Right lobe of liver (tissue), 6 donors: Measurements from ENCODE around the gene APOH. TPM values are rescaled to one million over a fixed set of nuclear protein-coding genes. Genes with fewer than 3 reads are reported as not detected.

Experiments used
- ATAC-seq, 4 donors: fragments of 200-7000 bp; cut with Tn5 transposase; one replicate each; pipeline ENCODE4 v1.9.1; 2020; ENCODE audit warnings: mild to moderate bottlenecking in 4 of 4, moderate library complexity in 4 of 4
- DNase-seq, 3 donors: peaks; one replicate each; pipeline ENCODE4 v3.0.0-alpha.2; 2020
- H3K27ac ChIP-seq, 3 donors: fragments of 200-600 bp; one replicate each; pipeline ENCODE4 v1.8.0; 2022
- H3K27me3 ChIP-seq, 2 donors: fragments of 200-600 bp; one replicate each; pipeline ENCODE4 v1.8.0; 2022
- H3K36me3 ChIP-seq, 4 donors: fragments of 200-600 bp; sonication (generic) in 1 of 4; one replicate each; pipeline versions ENCODE4 v1.5.1 to v1.8.0; 2017 to 2022; ENCODE audit warnings: control low read depth in 1 of 4
- H3K4me1 ChIP-seq, 4 donors: fragments of 200-600 bp; sonication (generic) in 1 of 4; one replicate each; pipeline versions ENCODE4 v1.5.1 to v1.8.0; 2017 to 2022; ENCODE audit warnings: control low read depth in 1 of 4
- H3K4me3 ChIP-seq, 3 donors: fragments of 200-600 bp; one replicate each; pipeline ENCODE4 v1.8.0; 2022
- H3K9me3 ChIP-seq, 4 donors: fragments of 200-600 bp; sonication (generic) in 1 of 4; one replicate each; pipeline versions ENCODE4 v1.5.1 to v1.8.0; 2017 to 2022; ENCODE audit warnings: control low read depth in 1 of 4
- POLR2A ChIP-seq: fragments of 450-650 bp; IDR thresholded peaks from one replicate; pipeline ENCODE4 v1.6.1; 2017; ENCODE audit warnings: antibody characterized with exemption, mild to moderate bottlenecking
- WGBS: methylation state at CpG from one replicate; pipeline ENCODE4 v1.1.6; 2018; ENCODE audit warnings: low coverage, low lambda C conversion rate; ENCODE audit not compliant: insufficient coverage; ENCODE audit errors: missing lambda C conversion rate; 5-methylcytosine and 5-hydroxymethylcytosine counted together
- intact Hi-C, 2 donors: fragments of 100-400 bp; cut with DNase I; formaldehyde crosslinking; loops; one replicate each; pipeline versions ENCODE4 v1.11.2 to v1.14.1; 2022
- total RNA-seq, 6 experiments: library from RNA; depleted of rRNA in 2 of 6; stranded (reverse); fragments of >200 nt in 2 of 6; fragmentation: NEBNext Ultra II Directional in 3 of 6; extraction: Animal tissue kit (Norgen Biotek cat#: 25700) in 3 of 6; gene quantifications; one replicate each; pipeline versions ENCODE4 v1.1.0 to v1.2.4, GENCODE V29; 2016 to 2023
- TF ChIP-seq, protein P1 (sequence below), 4 donors: fragments of 200-600 bp in 3 of 4; fragments of 450-650 bp in 1 of 4; IDR thresholded peaks; one replicate each; pipeline versions ENCODE4 v1.5.1 to v1.8.0; 2016 to 2022; ENCODE audit warnings: antibody characterized with exemption in 4 of 4, mild to moderate bottlenecking in 2 of 4
- donor health status: DM: no; HTN: yes; CAD: no.
- donor health status: DM: no; HTN: no; CAD: no.
- donor health status: DM: no; HTN: no; CAD: no.
- donor health status: DM: no; HTN: yes; CAD: no.
- donor health status: DM: no; HTN: yes; CAD: no.

Gene APOH
- total RNA-seq, 6 experiments from 2014 or later, result 3,186 to 7,027 (median 4,523) TPM

DNA sequence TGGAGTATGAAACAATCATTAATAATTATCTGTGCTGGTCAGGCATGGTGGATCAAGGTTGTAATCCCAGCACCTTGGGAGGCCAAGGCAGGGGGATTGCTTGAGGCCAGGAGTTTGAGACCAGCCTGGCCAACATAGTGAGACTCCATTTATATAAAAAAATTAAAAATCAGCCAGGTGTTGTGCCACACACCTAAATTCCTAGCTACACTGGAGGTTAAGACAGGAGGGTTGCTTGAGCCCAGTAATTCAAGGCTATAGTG, 44.3 kb upstream of the APOH start:
- intact Hi-C loops, result no loop called here
- DNase-seq (no peak), ATAC-seq (no peak)
- Histone ChIP-seq H3K4me1 (no peaks in the 10 kb centered on the region), H3K4me3 (no peak overlapping the region), H3K27me3 (no peaks in the 10 kb centered on the region), H3K9me3 (no peaks in the 10 kb centered on the region), H3K27ac (no peak overlapping the region), H3K36me3 (no peaks in the 10 kb centered on the region)
- TF ChIP-seq, protein P1, sequence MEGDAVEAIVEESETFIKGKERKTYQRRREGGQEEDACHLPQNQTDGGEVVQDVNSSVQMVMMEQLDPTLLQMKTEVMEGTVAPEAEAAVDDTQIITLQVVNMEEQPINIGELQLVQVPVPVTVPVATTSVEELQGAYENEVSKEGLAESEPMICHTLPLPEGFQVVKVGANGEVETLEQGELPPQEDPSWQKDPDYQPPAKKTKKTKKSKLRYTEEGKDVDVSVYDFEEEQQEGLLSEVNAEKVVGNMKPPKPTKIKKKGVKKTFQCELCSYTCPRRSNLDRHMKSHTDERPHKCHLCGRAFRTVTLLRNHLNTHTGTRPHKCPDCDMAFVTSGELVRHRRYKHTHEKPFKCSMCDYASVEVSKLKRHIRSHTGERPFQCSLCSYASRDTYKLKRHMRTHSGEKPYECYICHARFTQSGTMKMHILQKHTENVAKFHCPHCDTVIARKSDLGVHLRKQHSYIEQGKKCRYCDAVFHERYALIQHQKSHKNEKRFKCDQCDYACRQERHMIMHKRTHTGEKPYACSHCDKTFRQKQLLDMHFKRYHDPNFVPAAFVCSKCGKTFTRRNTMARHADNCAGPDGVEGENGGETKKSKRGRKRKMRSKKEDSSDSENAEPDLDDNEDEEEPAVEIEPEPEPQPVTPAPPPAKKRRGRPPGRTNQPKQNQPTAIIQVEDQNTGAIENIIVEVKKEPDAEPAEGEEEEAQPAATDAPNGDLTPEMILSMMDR (IDR thresholded peaks at IDR 0.05), result no peak
- no peak for TF ChIP-seq POLR2A

DNA sequence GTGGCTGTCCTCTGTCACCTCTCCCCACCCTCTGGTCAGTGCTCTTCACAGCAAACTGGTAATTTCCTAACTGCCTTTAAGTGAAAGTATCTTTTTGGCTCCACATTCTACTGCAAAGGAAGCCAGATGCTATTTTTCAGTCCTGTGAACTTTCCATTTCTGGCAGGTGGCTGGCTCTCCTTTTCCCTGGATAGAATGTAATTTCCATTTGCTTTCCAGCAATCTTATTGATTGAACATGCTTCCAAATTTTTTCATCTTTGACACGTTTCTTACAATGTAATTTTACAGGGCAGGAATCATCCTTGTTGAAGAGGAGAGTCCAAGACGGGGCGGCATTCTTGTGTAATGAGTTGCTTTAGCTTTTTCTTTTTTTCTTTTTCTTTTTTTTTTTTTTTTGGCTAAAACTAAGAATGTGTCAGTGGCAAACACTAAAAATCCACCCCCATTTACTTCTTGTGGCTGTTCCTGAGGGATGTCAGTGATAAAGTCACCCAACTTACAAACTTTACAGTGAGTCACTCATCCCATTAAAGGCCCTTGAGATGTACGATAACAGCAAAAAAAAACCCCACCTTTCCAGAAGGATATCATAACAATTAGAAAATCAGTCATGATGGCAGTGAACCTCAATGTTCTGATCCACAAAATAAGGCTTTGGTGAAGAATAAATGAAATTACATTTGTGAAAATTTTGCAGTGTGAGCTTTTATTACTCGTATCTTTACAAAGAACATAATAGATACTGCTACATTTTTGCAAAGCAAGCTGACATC, 43.8 kb upstream of the APOH start:
- ATAC-seq (peak in 1 of 4 donors; percentile 10), DNase-seq (no peak)
- Histone ChIP-seq H3K36me3 (no peaks in the 10 kb centered on the region), H3K4me1 (no peaks in the 10 kb centered on the region), H3K27ac (no peak overlapping the region), H3K4me3 (no peak overlapping the region), H3K27me3 (no peaks in the 10 kb centered on the region), H3K9me3 (no peaks in the 10 kb centered on the region)
- TF ChIP-seq, protein P1 (IDR thresholded peaks at IDR 0.05), result no peak
- no peak for TF ChIP-seq POLR2A
- WGBS, result 69% methylated on average over 5 of the region's 5 CpGs
- intact Hi-C loops, result no loop called here

DNA sequence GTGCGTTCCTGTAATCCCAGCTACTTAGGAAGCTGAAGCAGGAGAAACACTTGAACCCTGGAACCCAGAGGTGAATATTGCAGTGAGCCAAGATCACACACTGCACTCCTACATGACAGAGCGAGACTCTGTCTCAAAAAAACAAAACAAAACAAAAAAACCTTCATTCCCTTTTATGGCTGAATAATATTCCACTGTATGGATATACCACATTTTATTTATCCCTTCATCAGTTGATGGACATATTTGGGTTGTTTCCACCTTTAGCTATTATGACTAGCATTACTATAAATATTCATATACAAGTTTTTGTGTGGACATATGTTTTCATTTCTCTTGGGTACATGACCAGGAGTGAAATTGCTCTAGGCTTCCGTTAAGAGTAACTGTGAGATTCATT, 42.3 kb upstream of the APOH start:
- WGBS, result 93% methylated on average over 3 of the region's 3 CpGs
- no peak overlapping the region for H3K4me3 ChIP-seq
- no peak overlapping the region for H3K27ac ChIP-seq
- no peaks in the 10 kb centered on the region for H3K36me3 ChIP-seq
- ATAC-seq, result no peak
- H3K9me3 ChIP-seq, result no peaks in the 10 kb centered on the region
- intact Hi-C loops, result no loop called here
- H3K4me1 ChIP-seq, result no peaks in the 10 kb centered on the region
- no peaks in the 10 kb centered on the region for H3K27me3 ChIP-seq
- no peak for DNase-seq
- TF ChIP-seq, protein P1 (IDR thresholded peaks at IDR 0.05), result no peak
- no peak for TF ChIP-seq POLR2A

DNA sequence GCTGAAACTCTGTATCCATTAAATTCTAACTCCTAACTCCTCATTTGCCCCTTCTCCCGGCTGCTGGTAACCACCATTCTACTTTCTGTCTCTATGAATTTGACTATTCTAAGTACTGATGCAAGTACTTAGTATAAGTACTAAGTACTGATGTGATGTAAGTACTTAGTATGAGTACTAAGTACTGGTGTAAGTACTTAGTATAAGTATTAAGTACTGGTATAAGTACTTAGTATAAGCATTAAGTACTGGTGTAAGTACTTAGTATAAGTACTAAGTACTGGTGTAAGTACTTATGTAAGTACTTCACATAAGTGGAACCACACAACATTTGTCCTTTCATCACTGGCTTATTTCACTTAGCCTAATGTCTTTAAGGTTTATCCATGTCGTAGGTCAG, 40.9 kb upstream of the APOH start:
- no peak for DNase-seq
- intact Hi-C loops, result no loop called here

More for the DNA sequence above, 40.9 kb upstream of the APOH start:
- no peak overlapping the region for H3K27ac ChIP-seq
- no peak for ATAC-seq
- H3K27me3 ChIP-seq, result no peaks in the 10 kb centered on the region
- H3K9me3 ChIP-seq, result no peaks in the 10 kb centered on the region
- no peak overlapping the region for H3K4me3 ChIP-seq
- TF ChIP-seq, protein P1 (IDR thresholded peaks at IDR 0.05), result no peak
- TF ChIP-seq POLR2A, result no peak
- H3K4me1 ChIP-seq, result no peaks in the 10 kb centered on the region
- H3K36me3 ChIP-seq, result no peaks in the 10 kb centered on the region
- 88% methylated on average over 2 of the region's 2 CpGs for WGBS
